ENCODE data around the gene ATXN10. TPM values are rescaled to one million over a fixed set of nuclear protein-coding genes. Genes with fewer than 3 reads are reported as not detected.

Gene ATXN10
- total and polyA plus RNA-seq, 12 donors = 11.8 to 169 (median 142) TPM

DNA sequence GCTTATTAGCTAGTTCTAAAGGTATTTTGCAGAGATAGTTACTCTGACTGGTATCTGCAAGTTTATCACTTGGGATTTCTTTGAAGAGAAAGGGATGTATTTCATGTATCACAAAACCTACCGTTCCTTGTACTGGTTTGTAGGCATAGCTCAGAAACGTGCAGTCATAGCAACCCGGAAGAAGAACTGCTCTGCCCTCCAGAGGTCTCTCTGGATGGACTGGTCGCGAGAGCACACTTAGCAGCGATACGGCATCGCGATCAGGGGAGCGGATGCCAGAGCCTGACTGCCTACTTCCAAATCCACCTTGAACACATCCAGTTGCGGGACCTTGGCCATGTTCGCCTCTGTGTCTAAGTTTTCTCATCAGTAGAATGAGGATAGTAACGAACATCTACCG, 162.0 kb downstream of the ATXN10 start:
- no peak overlapping the region for H3K4me3 ChIP-seq
- WGBS, 2 donors = 82 to 86% methylated on average over 14 of the region's 14 CpGs
- peaks cover 0 to 3% (median 0%) of the 10 kb centered on the region in 11 donors for H3K9me3 ChIP-seq
- peaks cover 0 to 7% (median 0%) of the 10 kb centered on the region in 9 donors for H3K4me1 ChIP-seq
- ATAC-seq (no peak), DNase-seq (no peak)
- H3K27ac ChIP-seq = no peak overlapping the region
- TF ChIP-seq, protein P1, sequence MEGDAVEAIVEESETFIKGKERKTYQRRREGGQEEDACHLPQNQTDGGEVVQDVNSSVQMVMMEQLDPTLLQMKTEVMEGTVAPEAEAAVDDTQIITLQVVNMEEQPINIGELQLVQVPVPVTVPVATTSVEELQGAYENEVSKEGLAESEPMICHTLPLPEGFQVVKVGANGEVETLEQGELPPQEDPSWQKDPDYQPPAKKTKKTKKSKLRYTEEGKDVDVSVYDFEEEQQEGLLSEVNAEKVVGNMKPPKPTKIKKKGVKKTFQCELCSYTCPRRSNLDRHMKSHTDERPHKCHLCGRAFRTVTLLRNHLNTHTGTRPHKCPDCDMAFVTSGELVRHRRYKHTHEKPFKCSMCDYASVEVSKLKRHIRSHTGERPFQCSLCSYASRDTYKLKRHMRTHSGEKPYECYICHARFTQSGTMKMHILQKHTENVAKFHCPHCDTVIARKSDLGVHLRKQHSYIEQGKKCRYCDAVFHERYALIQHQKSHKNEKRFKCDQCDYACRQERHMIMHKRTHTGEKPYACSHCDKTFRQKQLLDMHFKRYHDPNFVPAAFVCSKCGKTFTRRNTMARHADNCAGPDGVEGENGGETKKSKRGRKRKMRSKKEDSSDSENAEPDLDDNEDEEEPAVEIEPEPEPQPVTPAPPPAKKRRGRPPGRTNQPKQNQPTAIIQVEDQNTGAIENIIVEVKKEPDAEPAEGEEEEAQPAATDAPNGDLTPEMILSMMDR (IDR thresholded peaks at IDR 0.05) = no peak
- H3K27me3 ChIP-seq = no peaks in the 10 kb centered on the region
- intact Hi-C loops (cut with DNase I) = loop anchor here in 5 of 10 donors (5.0 to 10.0 kb wide), 3 partner anchors 186 to 259 kb away; no protein-coding TSS in a partner anchor
- H3K36me3 ChIP-seq = peaks cover 0 to 24% (median 0%) of the 10 kb centered on the region in 9 donors

DNA sequence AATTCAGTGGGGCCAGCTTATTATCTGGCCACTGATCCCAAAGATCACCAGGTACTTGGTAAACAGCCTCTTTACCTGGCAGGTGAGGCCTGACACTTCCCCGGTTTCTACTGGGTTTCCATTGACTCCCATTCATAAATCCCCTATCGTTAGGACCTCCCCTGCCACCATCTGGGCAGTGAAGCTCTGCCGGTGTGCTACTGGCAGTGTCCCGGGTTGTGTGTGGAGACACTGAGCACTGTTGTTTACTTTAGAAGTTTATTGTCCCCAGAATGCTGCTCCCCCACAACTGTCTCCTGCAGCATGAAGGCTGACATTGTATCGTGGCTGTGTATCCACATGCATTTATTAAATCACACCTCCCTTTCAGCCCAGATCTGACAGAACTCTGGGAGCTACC, 162.6 kb downstream of the ATXN10 start:
- 84 to 92% methylated on average over 5 of the region's 5 CpGs for WGBS, 2 donors
- Histone ChIP-seq H3K36me3 (peaks cover 0 to 29% (median 0%) of the 10 kb centered on the region in 9 donors), H3K4me1 (peaks cover 0 to 13% (median 0%) of the 10 kb centered on the region in 9 donors), H3K27me3 (no peaks in the 10 kb centered on the region), H3K9me3 (peaks cover 0 to 3% (median 0%) of the 10 kb centered on the region in 11 donors), H3K4me3 (no peak overlapping the region), H3K27ac (no peak overlapping the region)
- TF ChIP-seq, protein P1 (IDR thresholded peaks at IDR 0.05) = no peak
- intact Hi-C loops (cut with DNase I) = loop anchor here in 5 of 10 donors (5.0 to 10.0 kb wide), 3 partner anchors 187 to 259 kb away; no protein-coding TSS in a partner anchor
- ATAC-seq (no peak), DNase-seq (no peak)

DNA sequence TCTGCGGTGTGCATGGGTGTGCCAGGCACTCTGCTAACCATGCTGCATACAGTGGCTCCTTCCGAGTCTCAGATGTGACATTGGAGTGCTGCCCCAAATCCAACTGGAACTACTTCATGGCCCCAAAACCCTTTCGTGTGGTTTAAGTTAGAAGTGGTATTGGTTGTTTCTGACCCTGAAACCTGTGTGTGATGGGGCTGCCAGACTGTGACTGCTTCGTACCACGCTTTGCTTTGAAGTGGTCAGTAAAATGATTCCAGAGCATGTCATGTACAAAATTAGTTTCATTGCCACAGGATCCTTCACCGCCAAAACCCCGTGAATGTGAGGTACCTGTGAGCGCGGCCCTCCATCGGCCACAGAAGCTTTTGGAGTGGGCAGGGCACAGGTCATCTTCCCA, 163.2 kb downstream of the ATXN10 start:
- Histone ChIP-seq H3K9me3 (peaks cover 0 to under 1% (median 0%) of the 10 kb centered on the region in 11 donors), H3K36me3 (peaks cover 0 to 34% (median 0%) of the 10 kb centered on the region in 9 donors), H3K27ac (no peak overlapping the region), H3K4me3 (no peak overlapping the region), H3K27me3 (no peaks in the 10 kb centered on the region), H3K4me1 (peaks cover 0 to 13% (median 0%) of the 10 kb centered on the region in 9 donors)
- intact Hi-C loops (cut with DNase I) = loop anchor here in 5 of 10 donors (5.0 to 10.0 kb wide), 3 partner anchors 187 to 260 kb away; no protein-coding TSS in a partner anchor
- TF ChIP-seq, protein P1 (IDR thresholded peaks at IDR 0.05) = no peak
- no peak for DNase-seq
- no peak for ATAC-seq
- WGBS, 2 donors = 96 to 98% methylated on average over 10 of the region's 10 CpGs

DNA sequence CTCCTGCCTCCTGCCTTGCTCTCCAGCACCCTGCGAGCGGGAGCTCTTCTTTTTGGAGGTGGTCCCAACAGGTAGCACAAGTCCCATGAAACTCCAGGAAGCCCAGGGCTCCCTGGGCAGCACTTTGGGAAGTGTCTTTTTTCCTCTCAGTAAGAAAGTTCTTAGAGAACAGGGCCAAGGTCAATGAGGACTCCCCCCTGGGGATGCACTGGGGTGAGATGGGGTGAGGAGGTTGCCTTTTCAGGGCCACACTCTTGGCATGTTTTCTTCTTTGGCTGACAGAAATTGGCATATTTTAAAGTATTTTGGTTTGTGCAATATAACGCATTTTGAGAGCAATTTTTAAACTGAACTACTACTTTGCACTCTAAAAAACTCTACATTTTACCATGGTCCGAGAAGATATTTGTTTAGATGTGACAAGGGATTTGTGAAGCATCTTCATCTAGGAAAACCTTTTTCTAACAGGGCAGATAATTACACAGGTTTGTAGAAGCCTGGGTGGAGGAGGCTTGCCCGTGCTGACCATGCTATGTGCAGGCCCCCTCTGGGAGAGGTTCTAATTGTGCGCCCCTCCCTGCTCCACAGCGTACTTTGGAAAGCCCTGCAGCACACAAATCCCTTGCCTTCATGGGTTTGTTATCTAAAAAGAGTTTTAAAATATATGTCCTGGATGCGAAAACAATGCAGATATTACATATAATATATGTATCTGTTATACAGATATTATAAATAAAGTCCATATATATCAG, 165.0 kb downstream of the ATXN10 start:
- Histone ChIP-seq H3K4me3 (no peak overlapping the region), H3K4me1 (peaks cover 0 to 13% (median 0%) of the 10 kb centered on the region in 9 donors), H3K9me3 (no peaks in the 10 kb centered on the region), H3K27me3 (no peaks in the 10 kb centered on the region), H3K36me3 (peaks cover 0 to 49% (median 0%) of the 10 kb centered on the region in 9 donors), H3K27ac (no peak overlapping the region)
- WGBS, 2 donors = 91 to 93% methylated on average over 8 of the region's 8 CpGs
- no peak for DNase-seq
- no peak for ATAC-seq
- TF ChIP-seq, protein P1 (IDR thresholded peaks at IDR 0.05) = no peak
- intact Hi-C loops (cut with DNase I) = loop anchor here in 4 of 10 donors (10.0 kb wide), 2 partner anchors 192 to 262 kb away; no protein-coding TSS in a partner anchor
